Globus pallidus (tissue), 1 donor: ENCODE measurements around the gene EIPR1.

Source experiments
- DNase-seq: peaks from one replicate; pipeline ENCODE4 v3.0.0-alpha.2; 2015; ENCODE audit warnings: low spot score

Gene EIPR1

GRCh38 chr2:3174626-3175567, 202.7 kb downstream of the EIPR1 start:
- DNase-seq, result no peak

GRCh38 chr2:3173031-3173430, 204.6 kb downstream of the EIPR1 start:
- DNase-seq, result no peak

GRCh38 chr2:3172265-3172935, 205.2 kb downstream of the EIPR1 start:
- no peak for DNase-seq

- DNase-seq, result no peak
Measured at GRCh38 chr2:3171564-3172264, 205.9 kb downstream of the EIPR1 start.

- no peak for DNase-seq
Measured at GRCh38 chr2:3170792-3171455, 206.7 kb downstream of the EIPR1 start.

- no peak for DNase-seq
Measured at GRCh38 chr2:3169106-3169870, 208.3 kb downstream of the EIPR1 start.

GRCh38 chr2:3168230-3168891, 209.3 kb downstream of the EIPR1 start:
- DNase-seq, result no peak

GRCh38 chr2:3163401-3163800, 214.2 kb downstream of the EIPR1 start:
- no peak for DNase-seq

- DNase-seq, result no peak
Measured at GRCh38 chr2:3162442-3163077, 215.1 kb downstream of the EIPR1 start.

- DNase-seq, result no peak
Measured at GRCh38 chr2:3160751-3161330, 216.8 kb downstream of the EIPR1 start.

GRCh38 chr2:3159782-3160545, 217.7 kb downstream of the EIPR1 start:
- DNase-seq, result no peak

GRCh38 chr2:3154700-3155099, 222.9 kb downstream of the EIPR1 start:
- DNase-seq, result no peak

GRCh38 chr2:3154146-3154545, 223.5 kb downstream of the EIPR1 start:
- DNase-seq, result no peak

GRCh38 chr2:3151153-3151918, 226.3 kb downstream of the EIPR1 start:
- no peak for DNase-seq

- no peak for DNase-seq
Measured at GRCh38 chr2:3149441-3150217, 228.0 kb downstream of the EIPR1 start.

GRCh38 chr2:3148716-3149115, 228.9 kb downstream of the EIPR1 start:
- no peak for DNase-seq
